ENCODE data around the gene SCRG1.

Gene SCRG1

DNA sequence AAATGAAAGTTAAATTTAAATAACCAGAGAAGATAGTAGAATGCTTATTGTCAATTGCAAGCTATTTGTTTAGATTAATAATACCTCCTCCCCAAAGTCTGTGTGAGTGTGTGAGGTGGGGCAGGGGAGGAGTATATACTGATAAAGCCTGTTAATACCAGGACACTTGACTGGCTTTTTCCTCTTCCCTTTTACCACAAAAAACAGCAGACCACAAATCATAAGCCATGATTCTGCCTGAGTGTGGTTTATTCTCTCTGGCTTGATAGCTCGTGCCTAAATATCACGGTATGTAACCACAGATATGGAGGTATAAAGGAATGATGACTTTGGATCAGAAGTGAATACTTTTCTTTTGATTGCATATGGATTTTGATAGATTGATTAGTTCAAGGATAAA lies 21.9 kb upstream of the SCRG1 start:
- Mint-ChIP-seq H3K27ac (no peak overlapping the region), H3K4me1 (peaks cover 20% of the 10 kb centered on the region), H3K27me3 (peaks cover 13% of the 10 kb centered on the region)

DNA sequence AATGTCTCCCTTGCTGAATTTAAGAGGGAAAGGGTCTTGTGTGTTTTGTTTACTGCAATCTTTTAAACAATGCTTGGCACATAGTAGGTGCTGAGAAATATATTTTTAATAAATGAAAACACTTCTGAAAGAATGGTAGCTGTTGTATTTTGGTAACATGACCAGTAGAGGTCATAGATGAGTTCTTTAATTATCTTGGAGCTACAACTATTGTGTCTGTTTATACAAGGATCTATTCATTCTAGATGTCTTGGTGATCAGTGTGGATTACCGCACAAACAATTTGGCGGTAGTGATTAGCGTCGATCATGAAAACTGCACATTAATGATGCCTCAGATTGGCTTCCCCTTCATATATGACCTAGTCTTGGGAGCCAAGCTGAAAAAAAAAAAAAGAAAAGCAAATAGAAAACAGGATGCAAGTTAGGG lies 21.4 kb upstream of the SCRG1 start:
- H3K9me3 Mint-ChIP-seq, result peaks cover 3% of the 10 kb centered on the region
- H3K27me3 Mint-ChIP-seq, result peaks cover 13% of the 10 kb centered on the region
- CTCF ChIA-PET, result interaction anchor here (0.7 to 5.1 kb wide), 32 partner anchors 10 to 410 kb away, joined by 3 to 59 read pairs (median 4); no protein-coding TSS in a partner anchor
- H3K4me3 Mint-ChIP-seq, result no peak overlapping the region
- H3K36me3 Mint-ChIP-seq, result peaks cover 3% of the 10 kb centered on the region
- H3K27ac Mint-ChIP-seq, result no peak overlapping the region
- H3K4me1 Mint-ChIP-seq, result peaks cover 16% of the 10 kb centered on the region
- DNase-seq, result no peak

More for the DNA sequence above, 21.9 kb upstream of the SCRG1 start:
- no peak for DNase-seq
- H3K36me3 Mint-ChIP-seq, result peaks cover 3% of the 10 kb centered on the region
- CTCF ChIA-PET, result interaction anchor here (0.7 to 5.1 kb wide), 32 partner anchors 10 to 410 kb away, joined by 3 to 59 read pairs (median 4); no protein-coding TSS in a partner anchor
- peaks cover 3% of the 10 kb centered on the region for H3K9me3 Mint-ChIP-seq
- H3K4me3 Mint-ChIP-seq, result no peak overlapping the region

DNA sequence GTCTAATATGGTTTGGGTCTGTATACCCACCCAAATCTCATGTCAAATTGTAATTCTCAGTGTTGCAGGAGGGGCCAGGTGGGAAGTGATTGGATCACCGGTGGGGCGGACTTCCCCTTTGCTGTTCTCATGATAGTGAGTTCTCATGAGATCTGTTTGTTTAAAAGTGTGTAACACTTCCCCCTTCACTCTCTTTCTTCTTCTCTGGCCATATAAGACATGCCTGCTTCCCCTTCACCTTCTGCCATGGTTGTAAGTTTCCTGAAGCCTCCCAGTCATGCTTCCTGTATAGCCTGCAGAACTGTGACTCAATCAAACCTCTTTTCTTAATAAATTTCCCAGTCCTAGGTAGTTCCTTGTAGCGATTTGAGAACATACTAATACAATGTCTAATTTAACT lies 19.7 kb upstream of the SCRG1 start:
- Mint-ChIP-seq H3K27ac (no peak overlapping the region), H3K4me1 (peaks cover 8% of the 10 kb centered on the region), H3K4me3 (no peak overlapping the region), H3K36me3 (no peaks in the 10 kb centered on the region), H3K27me3 (peaks cover 20% of the 10 kb centered on the region), H3K9me3 (peaks cover under 1% of the 10 kb centered on the region)
- CTCF ChIA-PET, result interaction anchor here (0.9 to 8.4 kb wide), 14 partner anchors 11 to 405 kb away, joined by 3 to 105 read pairs (median 4); no protein-coding TSS in a partner anchor
- DNase-seq, result no peak

DNA sequence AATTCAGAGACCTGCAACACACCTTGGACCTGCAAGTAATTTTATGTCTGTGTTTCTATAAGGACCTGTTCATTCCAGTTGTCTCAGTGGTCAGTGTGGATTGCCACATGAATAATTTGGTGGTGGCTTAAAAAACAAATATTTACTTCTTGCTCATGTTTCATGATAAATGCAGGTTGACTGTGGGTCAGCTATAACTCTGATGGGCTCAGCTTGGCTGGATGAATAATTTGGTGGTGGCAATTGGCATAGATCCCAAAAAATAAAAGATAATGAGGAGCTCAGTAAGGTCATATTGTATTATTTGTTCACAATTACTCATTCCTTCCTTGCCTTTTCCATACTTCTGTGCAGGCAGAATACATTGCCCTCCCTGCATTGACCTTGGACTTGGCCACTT lies 18.9 kb upstream of the SCRG1 start:
- peaks cover 22% of the 10 kb centered on the region for H3K27me3 Mint-ChIP-seq
- DNase-seq, result no peak
- H3K4me3 Mint-ChIP-seq, result no peak overlapping the region
- peaks cover 8% of the 10 kb centered on the region for H3K4me1 Mint-ChIP-seq
- no peaks in the 10 kb centered on the region for H3K36me3 Mint-ChIP-seq
- no peak overlapping the region for H3K27ac Mint-ChIP-seq
- CTCF ChIA-PET, result interaction anchor here (0.8 to 8.4 kb wide), 13 partner anchors 12 to 404 kb away, joined by 3 to 105 read pairs (median 4); no protein-coding TSS in a partner anchor
- no peaks in the 10 kb centered on the region for H3K9me3 Mint-ChIP-seq

DNA sequence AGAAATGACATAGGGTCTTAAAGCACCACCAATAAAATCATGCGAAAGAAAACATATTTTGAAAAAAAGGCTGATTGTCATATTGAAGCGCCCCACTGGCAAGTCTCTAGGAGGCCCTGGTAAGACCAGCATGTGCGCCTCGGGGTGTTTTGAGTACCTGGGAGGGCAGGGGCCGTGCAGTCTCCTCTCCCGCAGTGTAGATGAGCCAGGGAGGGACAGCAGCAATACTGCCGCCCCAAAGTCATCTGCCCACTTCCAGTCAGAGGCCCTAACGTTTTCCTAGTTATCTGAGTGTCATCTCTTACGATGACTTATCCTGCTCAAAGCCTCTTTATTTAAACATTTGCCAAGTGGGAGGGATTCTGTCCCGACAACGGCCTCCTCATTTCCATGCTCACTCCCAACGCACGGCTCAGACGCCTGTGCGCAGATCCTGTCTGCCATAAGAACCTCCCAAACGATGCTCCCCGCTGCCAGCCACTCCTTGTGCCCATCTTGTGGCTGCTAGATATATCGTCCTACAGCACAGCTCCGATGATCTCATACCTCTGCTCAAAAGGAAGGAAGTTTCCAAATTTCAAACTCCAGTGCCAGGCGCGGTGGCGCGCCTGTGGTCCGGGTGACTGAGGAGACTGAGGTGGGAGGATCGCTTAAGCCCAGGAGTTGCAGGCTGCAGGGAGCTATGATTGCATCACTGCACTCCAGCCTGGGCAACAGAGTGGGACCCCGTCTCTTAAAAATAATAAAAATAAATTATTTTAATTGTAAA lies 17.2 kb upstream of the SCRG1 start:
- Mint-ChIP-seq H3K4me3 (no peak overlapping the region), H3K4me1 (peaks cover 8% of the 10 kb centered on the region), H3K27me3 (peaks cover 28% of the 10 kb centered on the region), H3K27ac (no peak overlapping the region), H3K36me3 (no peaks in the 10 kb centered on the region), H3K9me3 (no peaks in the 10 kb centered on the region)
- DNase-seq, result no peak
- CTCF ChIA-PET, result interaction anchor here (0.6 to 8.4 kb wide), 12 partner anchors 34 to 402 kb away, joined by 3 to 105 read pairs (median 3); no protein-coding TSS in a partner anchor

DNA sequence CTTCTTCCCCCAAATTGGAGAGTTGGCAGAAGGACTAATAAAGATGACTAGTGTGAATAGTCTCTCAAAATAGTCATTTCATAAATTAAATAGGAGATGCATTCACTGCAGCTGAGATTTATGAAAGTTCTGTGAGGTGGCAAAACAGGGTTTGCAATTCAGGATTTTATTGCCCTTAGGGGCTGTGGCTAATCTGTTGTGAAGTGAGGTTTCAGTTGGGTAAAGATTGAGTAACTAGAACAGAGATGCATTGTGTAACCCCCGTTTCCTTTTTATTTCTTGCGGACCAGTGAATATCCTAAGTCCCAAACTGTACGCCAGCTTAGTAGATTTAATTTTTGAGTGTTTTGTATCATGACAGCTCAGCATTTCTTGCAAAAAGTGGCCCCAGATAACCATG lies 16.2 kb upstream of the SCRG1 start:
- Mint-ChIP-seq H3K4me3 (no peak overlapping the region), H3K9me3 (no peaks in the 10 kb centered on the region), H3K27me3 (peaks cover 28% of the 10 kb centered on the region), H3K4me1 (no peaks in the 10 kb centered on the region), H3K36me3 (no peaks in the 10 kb centered on the region), H3K27ac (no peak overlapping the region)
- DNase-seq, result no peak
- CTCF ChIA-PET, result interaction anchor here (8.4 kb wide), 1 partner anchor 95 kb away, joined by 105 read pairs; no protein-coding TSS in a partner anchor

DNA sequence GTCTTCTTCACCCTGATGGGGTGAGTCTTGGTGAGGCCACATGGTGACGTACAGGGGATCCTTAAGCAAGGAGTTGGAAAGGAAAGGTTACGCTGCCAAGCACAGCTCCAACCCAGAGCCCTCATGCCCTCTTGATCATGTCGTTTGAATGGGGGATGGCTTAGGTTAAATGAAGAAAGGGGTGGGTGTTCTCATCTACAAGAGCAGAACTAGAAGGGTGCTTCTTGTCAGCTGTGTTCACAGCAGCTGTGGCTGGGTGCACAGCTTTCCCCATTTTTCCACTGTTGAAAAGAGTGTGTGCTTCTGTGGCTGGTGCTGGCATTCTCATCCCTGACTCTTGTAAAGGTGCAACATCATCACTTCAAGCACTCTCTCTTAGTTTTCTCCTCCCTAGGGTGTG lies 15.5 kb upstream of the SCRG1 start:
- no peaks in the 10 kb centered on the region for H3K4me1 Mint-ChIP-seq
- H3K9me3 Mint-ChIP-seq, result no peaks in the 10 kb centered on the region
- H3K4me3 Mint-ChIP-seq, result no peak overlapping the region
- peaks cover 28% of the 10 kb centered on the region for H3K27me3 Mint-ChIP-seq
- CTCF ChIA-PET, result interaction anchor here (0.8 to 8.4 kb wide), 2 partner anchors 11 to 95 kb away, joined by 3 to 105 read pairs; no protein-coding TSS in a partner anchor
- no peaks in the 10 kb centered on the region for H3K36me3 Mint-ChIP-seq
- DNase-seq, result no peak
- no peak overlapping the region for H3K27ac Mint-ChIP-seq

DNA sequence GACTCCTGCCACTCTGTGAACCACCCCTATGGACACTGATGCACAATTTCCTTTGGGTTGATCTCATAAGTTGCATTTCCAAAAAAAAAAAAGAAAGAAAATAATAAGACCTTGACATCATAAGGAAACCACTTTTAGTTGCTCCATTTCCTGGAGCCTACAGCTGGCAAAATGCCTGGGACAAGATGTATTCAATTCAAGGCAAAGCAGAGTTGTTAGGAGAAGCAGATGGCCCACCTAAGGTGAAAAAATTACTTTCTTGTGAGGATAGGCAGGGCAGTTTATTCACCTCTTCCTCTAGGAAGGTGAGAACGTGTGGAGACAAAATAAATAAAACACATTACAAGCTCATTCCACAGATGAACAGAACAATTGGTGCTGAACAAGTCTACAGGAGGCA lies 14.1 kb upstream of the SCRG1 start:
- Mint-ChIP-seq H3K27ac (no peak overlapping the region), H3K36me3 (no peaks in the 10 kb centered on the region), H3K4me3 (no peak overlapping the region), H3K27me3 (peaks cover 16% of the 10 kb centered on the region), H3K4me1 (no peaks in the 10 kb centered on the region), H3K9me3 (no peaks in the 10 kb centered on the region)
- DNase-seq, result no peak
- CTCF ChIA-PET, result interaction anchor here (1.3 to 8.4 kb wide), 3 partner anchors 9 to 93 kb away, joined by 3 to 105 read pairs (median 4); no protein-coding TSS in a partner anchor

DNA sequence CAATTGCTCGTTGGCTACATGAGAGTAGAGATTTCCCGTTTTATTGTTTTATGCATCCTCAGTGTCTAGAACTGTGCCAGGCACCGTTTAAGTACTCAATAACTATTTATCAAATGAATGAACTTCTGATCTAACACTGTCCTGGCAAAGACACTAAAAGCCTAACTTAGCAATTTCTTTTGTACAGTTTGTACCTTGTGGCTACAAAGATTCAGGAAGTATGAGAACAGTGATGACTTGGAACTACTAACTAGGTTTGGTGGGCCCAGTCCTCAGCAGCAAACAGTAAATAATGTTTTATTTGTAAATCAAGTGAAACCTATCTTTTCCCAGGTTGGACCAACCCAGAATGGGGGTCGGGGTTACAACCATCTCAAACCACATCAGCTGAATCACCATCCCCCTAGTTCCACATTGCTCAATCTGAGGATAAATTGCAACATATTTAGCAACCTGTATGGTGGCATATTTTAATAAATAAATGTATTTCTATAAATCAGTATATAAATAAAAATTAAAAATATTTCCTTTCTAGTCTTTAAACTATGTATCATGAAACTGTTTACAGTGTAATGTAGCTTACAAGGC lies 12.3 kb upstream of the SCRG1 start:
- peaks cover 15% of the 10 kb centered on the region for H3K27me3 Mint-ChIP-seq
- no peak overlapping the region for H3K4me3 Mint-ChIP-seq
- H3K27ac Mint-ChIP-seq, result no peak overlapping the region
- no peaks in the 10 kb centered on the region for H3K9me3 Mint-ChIP-seq
- CTCF ChIA-PET, result interaction anchor here (0.6 to 8.4 kb wide), 5 partner anchors 10 to 110 kb away, joined by 3 to 105 read pairs (median 4); no protein-coding TSS in a partner anchor
- H3K4me1 Mint-ChIP-seq, result no peaks in the 10 kb centered on the region
- H3K36me3 Mint-ChIP-seq, result no peaks in the 10 kb centered on the region
- DNase-seq, result no peak

DNA sequence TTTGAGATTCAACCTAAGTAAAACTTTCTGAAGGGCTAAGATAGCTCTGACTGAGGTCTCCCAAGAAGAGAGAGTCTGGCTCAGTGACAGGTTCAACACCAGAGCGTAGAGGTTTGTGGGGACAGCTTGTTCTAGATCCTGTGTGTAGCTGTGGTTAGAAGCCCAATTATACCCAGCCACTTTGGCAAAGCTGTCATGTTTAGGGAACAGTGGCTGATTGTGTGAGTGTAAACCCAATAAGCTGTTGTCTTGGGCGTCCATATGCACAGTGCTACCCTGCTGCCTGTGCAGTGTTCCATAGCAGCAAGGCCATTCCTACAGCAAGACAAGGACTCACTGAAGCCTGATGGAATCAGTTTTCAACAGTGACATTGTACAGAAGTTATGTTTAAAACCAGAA lies 11.2 kb upstream of the SCRG1 start:
- no peak for DNase-seq
- Mint-ChIP-seq H3K36me3 (no peaks in the 10 kb centered on the region), H3K4me3 (no peak overlapping the region), H3K27me3 (peaks cover 15% of the 10 kb centered on the region), H3K9me3 (no peaks in the 10 kb centered on the region), H3K27ac (no peak overlapping the region), H3K4me1 (peaks cover 7% of the 10 kb centered on the region)
- CTCF ChIA-PET, result interaction anchor here (1.1 to 1.2 kb wide), 4 partner anchors 11 to 109 kb away, joined by 3 to 6 read pairs (median 4); no protein-coding TSS in a partner anchor

DNA sequence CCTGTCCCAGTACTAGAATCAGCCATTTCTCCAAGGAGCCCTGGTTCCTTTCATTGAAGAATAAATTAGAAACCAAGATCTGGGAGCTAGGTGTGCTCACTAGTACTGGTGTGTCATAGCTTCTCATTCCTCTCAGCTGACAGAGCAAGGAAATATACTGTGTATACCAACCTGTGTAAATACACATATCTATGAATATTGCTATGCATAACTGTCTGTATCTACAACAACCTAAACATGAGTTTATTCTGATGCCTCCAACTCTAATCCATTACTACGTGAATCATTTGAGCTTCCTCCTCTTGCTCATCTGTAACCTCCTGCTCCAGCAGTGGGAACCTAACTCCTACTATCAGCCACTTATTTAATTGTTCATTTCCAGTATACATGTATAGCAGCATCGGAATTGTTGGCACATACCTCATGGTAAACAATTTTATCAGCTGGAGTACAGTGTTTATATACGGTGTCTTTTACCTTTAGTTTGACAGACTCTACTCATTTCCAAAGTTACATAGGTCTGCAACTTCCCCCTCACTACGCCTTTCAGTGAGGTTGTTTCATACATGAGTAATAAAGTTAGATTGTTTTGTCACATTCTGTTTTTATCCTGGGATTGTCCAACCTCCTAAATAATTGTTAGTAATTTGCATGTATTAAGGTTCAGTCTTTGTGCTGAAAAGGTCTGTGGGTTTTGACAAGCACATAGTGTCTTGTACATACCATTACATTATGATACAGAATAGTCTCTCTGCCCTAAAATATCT lies 7.1 kb upstream of the SCRG1 start:
- no peak overlapping the region for H3K27ac Mint-ChIP-seq
- DNase-seq, result no peak

DNA sequence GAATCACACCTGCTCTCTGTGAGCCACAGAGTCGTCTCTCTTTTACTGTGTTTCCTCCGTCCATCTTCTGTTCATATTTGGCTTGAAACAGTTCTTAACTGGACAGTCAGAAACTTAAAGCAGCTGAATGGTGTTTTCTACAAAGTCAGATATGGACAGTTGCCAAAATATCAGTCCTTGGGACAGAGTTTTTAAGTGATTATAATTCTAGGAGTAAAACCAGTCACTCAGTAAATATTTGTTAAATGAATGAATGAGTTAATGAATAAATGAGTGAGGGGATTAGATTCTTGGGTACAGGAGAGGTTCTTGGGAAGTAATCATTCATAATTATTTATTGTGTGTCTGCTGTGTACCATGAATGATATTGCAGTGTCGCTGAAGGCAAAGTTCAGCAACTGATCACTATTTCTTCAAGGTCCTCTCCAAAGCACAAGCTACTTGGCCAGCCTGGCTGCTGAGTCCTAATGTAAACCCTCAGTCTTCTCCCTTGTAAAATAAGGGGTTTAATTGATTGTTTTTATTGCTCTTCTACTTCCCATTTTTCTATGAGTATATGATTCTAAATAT lies 5.5 kb upstream of the SCRG1 start:
- Mint-ChIP-seq H3K4me1 (peaks cover 7% of the 10 kb centered on the region), H3K36me3 (no peaks in the 10 kb centered on the region), H3K27ac (no peak overlapping the region), H3K4me3 (no peak overlapping the region), H3K9me3 (no peaks in the 10 kb centered on the region), H3K27me3 (no peaks in the 10 kb centered on the region)
- DNase-seq, result no peak
- CTCF ChIA-PET, result interaction anchor here (1.0 to 1.1 kb wide), 2 partner anchors 85 to 102 kb away, joined by 3 to 4 read pairs; no protein-coding TSS in a partner anchor

More for the DNA sequence above, 7.1 kb upstream of the SCRG1 start:
- no peaks in the 10 kb centered on the region for H3K27me3 Mint-ChIP-seq
- no peak overlapping the region for H3K4me3 Mint-ChIP-seq
- CTCF ChIA-PET, result interaction anchor here (0.8 to 1.1 kb wide), 3 partner anchors 12 to 87 kb away, joined by 3 to 5 read pairs (median 4); no protein-coding TSS in a partner anchor
- no peaks in the 10 kb centered on the region for H3K9me3 Mint-ChIP-seq
- peaks cover 7% of the 10 kb centered on the region for H3K4me1 Mint-ChIP-seq
- H3K36me3 Mint-ChIP-seq, result no peaks in the 10 kb centered on the region

DNA sequence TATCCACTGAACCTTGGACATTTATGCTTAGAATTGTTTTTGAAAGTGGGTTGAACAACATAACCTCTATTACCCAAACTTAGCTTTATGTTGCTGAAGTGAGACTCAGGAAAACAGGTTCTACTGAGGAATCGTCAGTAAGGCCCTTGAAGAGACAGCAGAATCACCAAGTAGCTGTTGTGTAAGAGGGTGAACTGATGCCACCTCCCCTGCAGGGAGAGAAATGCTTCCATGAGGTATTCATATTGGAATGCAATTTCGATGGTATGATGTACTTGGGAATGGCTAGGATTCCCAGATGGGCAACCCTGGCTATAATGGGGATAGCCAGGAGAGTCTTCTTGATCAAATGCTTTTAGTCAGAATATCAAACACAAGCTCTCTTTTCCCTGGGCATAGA lies 4.1 kb upstream of the SCRG1 start:
- Mint-ChIP-seq H3K4me1 (peaks cover 7% of the 10 kb centered on the region), H3K36me3 (no peaks in the 10 kb centered on the region), H3K9me3 (no peaks in the 10 kb centered on the region), H3K4me3 (no peak overlapping the region), H3K27ac (no peak overlapping the region), H3K27me3 (no peaks in the 10 kb centered on the region)
- DNase-seq, result no peak
- CTCF ChIA-PET, result interaction anchor here (1.2 to 1.5 kb wide), 2 partner anchors 10 to 101 kb away, joined by 3 to 7 read pairs; no protein-coding TSS in a partner anchor

Measured in activated naive CD4-positive, alpha-beta T cell treated with anti-CD3 and anti-CD28 coated beads, Interleukin-2, amount 10 ng/mL, durations not matched to agents 7 days and 5 days (primary cell).